Thoracic aorta (tissue), 2 donors: ENCODE data around the gene STRN. TPM values are rescaled to one million over a fixed set of nuclear protein-coding genes. Genes with fewer than 3 reads are reported as not detected.
"Not testable (repeated sequence)": the region's sequence is repeated elsewhere in the genome, so short reads cannot be mapped to it uniquely, and the experiment has no call there.

ENCODE experiments used
- ATAC-seq: fragments of 150-250 bp; one replicate; pipeline ENCODE4 v1.8.0; 2017; ENCODE audit warnings: low read depth; ENCODE audit not compliant: insufficient number of reproducible peaks, low FRiP score
- DNase-seq: peaks from one replicate; pipeline ENCODE4 v3.0.0-alpha.2; 2020; ENCODE audit warnings: low spot score
- H3K27ac ChIP-seq, 2 donors: fragments of 200-600 bp; sonication (generic); 1 replicate in 1 of 2; 2 replicates in 1 of 2; pipeline ENCODE4 v1.5.1; 2016; ENCODE audit warnings: mild to moderate bottlenecking in 2 of 2, moderate library complexity in 2 of 2
- H3K27me3 ChIP-seq: fragments of 200-600 bp; sonication (generic); replicated peaks from 2 replicates; pipeline ENCODE4 v1.6.0; 2016; ENCODE audit warnings: mild to moderate bottlenecking; ENCODE audit not compliant: insufficient read depth
- H3K36me3 ChIP-seq: fragments of 200-600 bp; sonication (generic); one replicate; pipeline ENCODE4 v1.5.1; 2016
- H3K4me1 ChIP-seq, 2 donors: fragments of 200-600 bp; sonication (generic); 1 replicate in 1 of 2; 2 replicates in 1 of 2; pipeline versions ENCODE4 v1.5.1 to v1.6.0; 2016; ENCODE audit warnings: low read depth in 2 of 2, mild to moderate bottlenecking in 1 of 2; ENCODE audit not compliant: control insufficient read depth in 1 of 2
- H3K4me3 ChIP-seq: fragments of 200-600 bp; sonication (generic); 2 replicates; pipeline ENCODE4 v1.5.1; 2016; ENCODE audit warnings: mild to moderate bottlenecking
- H3K9me3 ChIP-seq: fragments of 200-600 bp; sonication (generic); 2 replicates; pipeline ENCODE4 v1.5.1; 2016
- total RNA-seq, 2 donors: library from RNA; depleted of rRNA; stranded (reverse); fragments of >200 nt; gene quantifications; one replicate each; pipeline versions ENCODE4 v1.1.0 to v1.2.3, GENCODE V29; 2016
- TF ChIP-seq, protein P1 (sequence below): fragments of 200-600 bp; sonication (generic); IDR thresholded peaks from one replicate; pipeline ENCODE4 v1.5.1; 2019; ENCODE audit warnings: antibody characterized with exemption

Gene STRN
- total RNA-seq, 2 donors from 2014 or later, result 14.6 to 23.4 TPM

DNA sequence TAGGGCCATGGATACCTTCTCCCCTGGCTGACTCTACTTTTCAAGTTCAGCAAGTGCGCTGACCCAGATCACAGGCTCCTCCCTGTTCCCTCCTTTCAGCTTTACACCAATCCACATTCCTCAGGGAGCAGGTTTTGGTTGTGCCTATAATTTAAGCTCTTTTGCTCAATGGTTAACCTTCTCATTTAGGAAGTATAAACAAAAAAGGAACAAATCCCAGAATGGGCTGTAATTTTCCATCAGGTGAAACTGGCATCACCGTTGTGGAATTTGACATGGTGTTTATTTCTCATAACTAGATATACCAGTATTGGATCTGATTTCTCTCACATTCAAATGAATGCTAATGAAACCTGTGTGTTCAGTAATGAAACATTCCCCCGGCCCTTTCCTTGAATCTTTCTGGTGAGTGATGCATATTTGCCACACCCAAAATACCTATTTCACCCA is 13.6 kb downstream of the STRN start:
- DNase-seq (no peak), ATAC-seq (no peak)
- Histone ChIP-seq H3K4me1 (peaks cover 26 to 36% of the 10 kb centered on the region in 2 donors), H3K4me3 (no peak overlapping the region), H3K27ac (peak overlapping the region in 1 of 2 donors; percentile 57), H3K9me3 (no peaks in the 10 kb centered on the region), H3K27me3 (no peaks in the 10 kb centered on the region), H3K36me3 (no peaks in the 10 kb centered on the region)
- TF ChIP-seq, protein P1, sequence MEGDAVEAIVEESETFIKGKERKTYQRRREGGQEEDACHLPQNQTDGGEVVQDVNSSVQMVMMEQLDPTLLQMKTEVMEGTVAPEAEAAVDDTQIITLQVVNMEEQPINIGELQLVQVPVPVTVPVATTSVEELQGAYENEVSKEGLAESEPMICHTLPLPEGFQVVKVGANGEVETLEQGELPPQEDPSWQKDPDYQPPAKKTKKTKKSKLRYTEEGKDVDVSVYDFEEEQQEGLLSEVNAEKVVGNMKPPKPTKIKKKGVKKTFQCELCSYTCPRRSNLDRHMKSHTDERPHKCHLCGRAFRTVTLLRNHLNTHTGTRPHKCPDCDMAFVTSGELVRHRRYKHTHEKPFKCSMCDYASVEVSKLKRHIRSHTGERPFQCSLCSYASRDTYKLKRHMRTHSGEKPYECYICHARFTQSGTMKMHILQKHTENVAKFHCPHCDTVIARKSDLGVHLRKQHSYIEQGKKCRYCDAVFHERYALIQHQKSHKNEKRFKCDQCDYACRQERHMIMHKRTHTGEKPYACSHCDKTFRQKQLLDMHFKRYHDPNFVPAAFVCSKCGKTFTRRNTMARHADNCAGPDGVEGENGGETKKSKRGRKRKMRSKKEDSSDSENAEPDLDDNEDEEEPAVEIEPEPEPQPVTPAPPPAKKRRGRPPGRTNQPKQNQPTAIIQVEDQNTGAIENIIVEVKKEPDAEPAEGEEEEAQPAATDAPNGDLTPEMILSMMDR, result no peak

DNA sequence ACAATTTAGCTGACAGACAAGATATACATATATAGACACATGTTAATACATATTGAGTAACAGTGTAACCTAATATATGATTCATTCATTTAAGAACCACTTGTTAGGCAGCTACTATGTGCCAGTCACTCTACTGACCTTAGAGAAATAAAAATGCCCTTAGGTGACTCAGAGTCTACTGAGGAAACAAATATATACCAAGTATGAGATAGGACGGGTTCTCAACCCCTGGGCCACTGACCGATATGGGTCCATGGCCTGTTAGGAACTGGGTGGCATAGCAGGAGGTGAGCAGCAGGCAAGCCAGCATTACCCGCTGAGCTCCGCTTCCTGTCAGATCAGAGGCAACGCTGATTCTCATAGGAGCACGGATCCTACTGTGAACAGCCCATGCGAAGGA is 14.8 kb downstream of the STRN start:
- DNase-seq (no peak), ATAC-seq (no peak)
- TF ChIP-seq, protein P1, result no peak
- no peaks in the 10 kb centered on the region for H3K36me3 ChIP-seq
- H3K4me1 ChIP-seq, result peaks cover 20 to 27% of the 10 kb centered on the region in 2 donors
- no peak overlapping the region for H3K4me3 ChIP-seq
- H3K9me3 ChIP-seq, result no peaks in the 10 kb centered on the region
- H3K27ac ChIP-seq, result peak overlapping the region in 1 of 2 donors; percentile 57
- no peaks in the 10 kb centered on the region for H3K27me3 ChIP-seq

DNA sequence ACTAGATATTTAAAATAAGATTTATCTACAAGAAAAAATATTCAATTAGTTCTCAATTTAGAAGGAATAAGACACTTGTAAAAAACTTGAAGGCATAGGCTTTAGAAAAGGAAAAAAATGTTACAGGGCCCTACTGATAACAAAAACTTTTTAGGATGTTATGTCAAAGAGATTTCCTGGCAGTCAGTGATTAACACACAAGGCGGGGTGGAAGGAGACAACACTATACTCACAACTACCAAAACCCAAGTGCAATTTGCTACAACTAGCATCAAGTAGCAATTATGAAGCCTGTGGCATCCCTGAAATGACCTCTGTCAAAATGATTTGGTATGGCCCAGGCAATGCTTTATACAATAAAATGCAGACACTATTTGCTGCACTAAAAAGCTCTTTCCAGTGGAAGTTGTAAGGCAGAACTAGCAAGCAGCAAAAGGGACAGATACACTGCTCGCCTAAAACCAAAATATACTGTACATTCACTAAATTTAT is 15.3 kb downstream of the STRN start:
- no peaks in the 10 kb centered on the region for H3K36me3 ChIP-seq
- H3K9me3 ChIP-seq, result no peaks in the 10 kb centered on the region
- H3K4me1 ChIP-seq, result peaks cover 23 to 26% of the 10 kb centered on the region in 2 donors
- H3K4me3 ChIP-seq, result no peak overlapping the region
- no peak for ATAC-seq
- TF ChIP-seq, protein P1, result no peak
- DNase-seq, result no peak
- no peaks in the 10 kb centered on the region for H3K27me3 ChIP-seq
- H3K27ac ChIP-seq, result peak overlapping the region in 1 of 2 donors; percentile 6

DNA sequence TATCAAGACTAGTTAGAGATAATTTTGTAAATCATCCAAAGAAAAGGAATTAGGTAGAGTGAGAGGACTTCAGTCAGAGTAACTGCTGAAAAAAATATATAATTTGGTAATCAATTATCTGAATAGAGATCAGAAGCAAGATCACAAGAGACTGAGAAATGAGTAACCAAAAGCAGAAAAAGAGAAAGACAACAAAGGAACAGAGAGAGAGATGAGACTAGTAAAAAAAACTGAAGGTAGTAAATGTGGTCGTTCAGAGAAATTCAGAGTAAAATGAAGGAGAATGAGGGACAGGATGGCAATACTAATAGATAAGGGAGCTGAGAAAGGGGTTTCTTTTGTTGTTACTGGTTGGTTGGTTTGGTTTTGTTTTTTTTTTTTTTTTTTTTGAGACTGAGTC is 16.5 kb downstream of the STRN start:
- no peak overlapping the region for H3K4me3 ChIP-seq
- H3K36me3 ChIP-seq, result no peaks in the 10 kb centered on the region
- peaks cover 24 to 28% of the 10 kb centered on the region in 2 donors for H3K4me1 ChIP-seq
- H3K27me3 ChIP-seq, result no peaks in the 10 kb centered on the region
- TF ChIP-seq, protein P1, result no peak
- no peaks in the 10 kb centered on the region for H3K9me3 ChIP-seq
- ATAC-seq, result no peak
- H3K27ac ChIP-seq, result no peak overlapping the region
- DNase-seq, result no peak

DNA sequence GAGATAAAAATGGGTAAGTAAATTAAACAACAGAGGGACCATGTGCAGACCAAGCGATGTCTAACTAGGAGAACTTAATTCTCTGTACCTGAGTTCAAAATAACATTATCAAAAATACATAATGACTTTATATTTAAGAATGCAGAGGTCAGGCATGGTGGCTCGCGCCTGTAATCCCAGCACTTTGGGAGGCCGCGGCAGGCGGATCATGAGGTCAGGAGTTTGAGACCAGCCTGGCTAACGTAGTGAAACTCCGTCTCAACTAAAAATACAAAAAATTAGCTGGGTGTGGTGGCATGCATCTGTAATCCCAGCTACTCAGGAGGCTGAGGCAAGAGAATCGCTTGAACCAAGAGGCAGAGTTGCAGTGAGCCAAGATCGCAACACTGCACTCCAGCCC is 21.1 kb downstream of the STRN start:
- not testable (repeated sequence) for ATAC-seq, H3K9me3 ChIP-seq, H3K4me3 ChIP-seq, H3K36me3 ChIP-seq, DNase-seq, H3K27ac ChIP-seq, H3K27me3 ChIP-seq
- peaks cover 9 to 12% of the 10 kb centered on the region in 2 donors for H3K4me1 ChIP-seq

DNA sequence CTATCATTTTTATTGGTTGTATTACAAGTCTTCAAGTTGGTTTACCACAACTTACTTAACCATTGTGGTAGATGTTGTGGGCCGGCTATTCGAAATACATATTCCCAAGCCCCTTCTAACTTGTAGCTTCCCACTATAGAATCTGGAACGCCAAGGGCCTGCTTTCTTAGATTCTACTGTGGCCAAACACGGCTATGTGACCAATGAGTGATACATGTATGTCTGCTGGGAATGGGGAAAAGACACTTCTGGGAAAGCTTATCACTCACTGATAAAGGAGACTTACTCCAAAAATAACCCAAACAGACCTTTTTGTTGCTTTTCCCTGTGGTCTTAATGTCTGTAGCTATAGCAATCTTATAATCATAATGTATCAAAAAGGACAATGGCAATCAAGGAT is 24.5 kb downstream of the STRN start:
- H3K36me3 ChIP-seq, result no peaks in the 10 kb centered on the region
- no peaks in the 10 kb centered on the region for H3K9me3 ChIP-seq
- no peak overlapping the region for H3K4me3 ChIP-seq
- ATAC-seq (no peak), DNase-seq (no peak)
- TF ChIP-seq, protein P1, result no peak
- H3K27ac ChIP-seq, result no peak overlapping the region
- no peaks in the 10 kb centered on the region for H3K27me3 ChIP-seq
- H3K4me1 ChIP-seq, result peaks cover 9 to 12% of the 10 kb centered on the region in 2 donors

DNA sequence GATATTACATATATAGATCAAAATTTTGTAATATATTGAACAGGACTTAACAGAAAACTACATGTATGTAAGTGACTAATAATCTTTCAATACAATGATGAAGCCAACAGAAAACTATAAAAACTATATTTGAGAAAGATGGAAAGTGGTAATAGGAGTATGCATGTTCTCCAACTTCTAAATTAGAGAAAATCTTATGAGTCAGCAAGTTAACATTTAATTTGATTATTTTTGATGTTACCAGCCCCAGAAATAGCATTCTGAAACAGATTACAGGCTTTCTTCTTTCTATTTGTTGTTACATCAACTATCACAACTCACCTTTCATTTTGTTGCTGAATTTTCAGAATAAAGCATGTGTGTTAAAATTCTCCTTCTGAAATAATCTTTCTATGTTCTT is 29.8 kb downstream of the STRN start:
- H3K27ac ChIP-seq, H3K4me1 ChIP-seq, DNase-seq, H3K27me3 ChIP-seq, H3K36me3 ChIP-seq, ATAC-seq, H3K9me3 ChIP-seq, H3K4me3 ChIP-seq: not testable (repeated sequence)

DNA sequence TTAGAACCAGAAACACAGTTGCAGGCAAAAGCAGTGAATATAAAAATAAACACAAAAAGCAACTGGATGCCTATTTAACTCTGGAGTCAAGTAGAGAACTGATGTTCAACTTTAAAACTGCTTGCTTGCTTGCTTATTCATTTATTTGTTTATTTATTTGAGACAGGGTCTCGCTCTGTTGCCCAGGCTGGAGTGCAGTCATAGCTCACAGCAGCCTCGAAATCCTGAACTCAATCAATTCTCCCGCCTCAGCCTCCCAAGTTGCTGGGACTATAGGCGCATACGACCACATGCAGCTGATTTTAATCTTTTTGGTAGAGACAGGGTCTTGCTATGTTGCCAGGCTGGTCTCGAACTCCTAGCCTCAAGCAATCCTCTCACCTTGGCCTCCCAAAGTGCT is 34.6 kb downstream of the STRN start:
- H3K36me3 ChIP-seq, DNase-seq, ATAC-seq, H3K9me3 ChIP-seq, H3K27me3 ChIP-seq, H3K4me3 ChIP-seq, H3K27ac ChIP-seq: not testable (repeated sequence)
- H3K4me1 ChIP-seq, result peaks cover 8 to 17% of the 10 kb centered on the region in 2 donors
